WTC11 (cell line): Measurements from ENCODE around the gene CLDN8.

Source experiments
- FOXK1 ChIP-seq: sonication (generic); formaldehyde crosslinking; IDR thresholded peaks from 2 replicates; pipeline ENCODE4 v1.8.0; 2022; ENCODE audit warnings: mild to moderate bottlenecking, moderate library complexity, missing genetic modification reagents
- KAT7 ChIP-seq: sonication (generic); formaldehyde crosslinking; IDR thresholded peaks from 2 replicates; pipeline ENCODE4 v1.8.1; 2023; ENCODE audit warnings: missing genetic modification reagents, mild to moderate bottlenecking, borderline replicate concordance
- NFATC4 ChIP-seq: fragments of 250-450 bp; sonication (Bioruptor Pico); IDR thresholded peaks from 2 replicates; pipeline ENCODE4 v1.9.0; 2021; ENCODE audit warnings: mild to moderate bottlenecking
- NFE2L1 ChIP-seq: sonication (generic); formaldehyde crosslinking; IDR thresholded peaks from 2 replicates; pipeline ENCODE4 v1.8.1; 2023; ENCODE audit warnings: missing genetic modification reagents
- SMAD3 ChIP-seq: sonication (generic); formaldehyde crosslinking; IDR thresholded peaks from 2 replicates; pipeline ENCODE4 v1.8.0; 2022; ENCODE audit warnings: missing genetic modification reagents, mild to moderate bottlenecking, borderline replicate concordance
- TEAD4 ChIP-seq: sonication (generic); formaldehyde crosslinking; IDR thresholded peaks from 2 replicates; pipeline ENCODE4 v1.8.0; 2022; ENCODE audit warnings: mild to moderate bottlenecking, missing genetic modification reagents
- ZNF263 ChIP-seq: sonication (generic); formaldehyde crosslinking; IDR thresholded peaks from 2 replicates; pipeline ENCODE4 v1.8.1; 2022; ENCODE audit warnings: low read depth, mild to moderate bottlenecking, moderate library complexity, missing genetic modification reagents
- ZNF416 ChIP-seq: fragments of 250-450 bp; sonication (Bioruptor Pico); IDR thresholded peaks from 2 replicates; pipeline ENCODE4 v1.9.0; 2021; ENCODE audit warnings: mild to moderate bottlenecking, inconsistent platforms
- TF ChIP-seq, protein P1 (sequence below): sonication (generic); formaldehyde crosslinking; IDR thresholded peaks from 2 replicates; pipeline ENCODE4 v1.8.0; 2022; ENCODE audit warnings: mild to moderate bottlenecking, missing genetic modification reagents
- TF ChIP-seq, protein P2 (sequence below): fragments of 250-450 bp; sonication (Bioruptor Pico); IDR thresholded peaks from 2 replicates; pipeline ENCODE4 v2.1.2; 2022; ENCODE audit warnings: mild to moderate bottlenecking, moderate library complexity
- TF ChIP-seq, protein P3 (sequence below): fragments of 200-600 bp; IDR thresholded peaks from 2 replicates; pipeline ENCODE4 v1.8.0; 2022; ENCODE audit warnings: antibody characterized with exemption
- TF ChIP-seq, protein P4 (sequence below): sonication (generic); formaldehyde crosslinking; IDR thresholded peaks from 2 replicates; pipeline ENCODE4 v1.8.0; 2022; ENCODE audit warnings: mild to moderate bottlenecking, missing genetic modification reagents
- TF ChIP-seq, protein P5 (sequence below): sonication (generic); formaldehyde crosslinking; IDR thresholded peaks from 2 replicates; pipeline ENCODE4 v1.8.0; 2022; ENCODE audit warnings: mild to moderate bottlenecking, missing genetic modification reagents
- TF ChIP-seq, protein P6 (sequence below): sonication (generic); formaldehyde crosslinking; IDR thresholded peaks from 2 replicates; pipeline ENCODE4 v1.8.0; 2022; ENCODE audit warnings: missing genetic modification reagents

DNA sequence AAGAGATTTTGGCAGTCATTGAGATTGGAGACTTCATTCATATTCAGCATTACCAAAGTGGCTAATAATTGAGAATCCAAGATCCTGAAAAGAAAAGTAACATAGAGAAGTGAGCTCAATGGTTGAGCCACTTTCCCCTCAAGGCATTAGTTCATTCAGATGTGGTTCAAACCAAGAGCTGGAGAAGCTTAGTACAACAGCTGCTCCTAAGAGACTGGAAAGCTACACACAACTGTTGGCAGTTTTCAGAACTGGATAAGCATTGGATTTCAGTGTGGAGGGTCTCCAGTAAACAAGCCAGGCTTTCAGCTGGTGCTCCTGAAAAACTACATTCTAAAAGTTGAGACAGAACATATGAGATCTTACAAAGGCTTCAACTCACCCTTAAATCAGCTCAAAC lies 29.2 kb upstream of the CLDN8 start:
- TF ChIP-seq, protein P1, sequence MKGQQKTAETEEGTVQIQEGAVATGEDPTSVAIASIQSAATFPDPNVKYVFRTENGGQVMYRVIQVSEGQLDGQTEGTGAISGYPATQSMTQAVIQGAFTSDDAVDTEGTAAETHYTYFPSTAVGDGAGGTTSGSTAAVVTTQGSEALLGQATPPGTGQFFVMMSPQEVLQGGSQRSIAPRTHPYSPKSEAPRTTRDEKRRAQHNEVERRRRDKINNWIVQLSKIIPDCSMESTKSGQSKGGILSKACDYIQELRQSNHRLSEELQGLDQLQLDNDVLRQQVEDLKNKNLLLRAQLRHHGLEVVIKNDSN (CRISPR knock-in tag): no peak
- TF ChIP-seq, protein P2, sequence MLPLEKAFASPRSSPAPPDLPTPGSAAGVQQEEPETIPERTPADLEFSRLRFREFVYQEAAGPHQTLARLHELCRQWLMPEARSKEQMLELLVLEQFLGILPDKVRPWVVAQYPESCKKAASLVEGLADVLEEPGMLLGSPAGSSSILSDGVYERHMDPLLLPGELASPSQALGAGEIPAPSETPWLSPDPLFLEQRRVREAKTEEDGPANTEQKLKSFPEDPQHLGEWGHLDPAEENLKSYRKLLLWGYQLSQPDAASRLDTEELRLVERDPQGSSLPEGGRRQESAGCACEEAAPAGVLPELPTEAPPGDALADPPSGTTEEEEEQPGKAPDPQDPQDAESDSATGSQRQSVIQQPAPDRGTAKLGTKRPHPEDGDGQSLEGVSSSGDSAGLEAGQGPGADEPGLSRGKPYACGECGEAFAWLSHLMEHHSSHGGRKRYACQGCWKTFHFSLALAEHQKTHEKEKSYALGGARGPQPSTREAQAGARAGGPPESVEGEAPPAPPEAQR: no peak
- TF ChIP-seq, protein P3, sequence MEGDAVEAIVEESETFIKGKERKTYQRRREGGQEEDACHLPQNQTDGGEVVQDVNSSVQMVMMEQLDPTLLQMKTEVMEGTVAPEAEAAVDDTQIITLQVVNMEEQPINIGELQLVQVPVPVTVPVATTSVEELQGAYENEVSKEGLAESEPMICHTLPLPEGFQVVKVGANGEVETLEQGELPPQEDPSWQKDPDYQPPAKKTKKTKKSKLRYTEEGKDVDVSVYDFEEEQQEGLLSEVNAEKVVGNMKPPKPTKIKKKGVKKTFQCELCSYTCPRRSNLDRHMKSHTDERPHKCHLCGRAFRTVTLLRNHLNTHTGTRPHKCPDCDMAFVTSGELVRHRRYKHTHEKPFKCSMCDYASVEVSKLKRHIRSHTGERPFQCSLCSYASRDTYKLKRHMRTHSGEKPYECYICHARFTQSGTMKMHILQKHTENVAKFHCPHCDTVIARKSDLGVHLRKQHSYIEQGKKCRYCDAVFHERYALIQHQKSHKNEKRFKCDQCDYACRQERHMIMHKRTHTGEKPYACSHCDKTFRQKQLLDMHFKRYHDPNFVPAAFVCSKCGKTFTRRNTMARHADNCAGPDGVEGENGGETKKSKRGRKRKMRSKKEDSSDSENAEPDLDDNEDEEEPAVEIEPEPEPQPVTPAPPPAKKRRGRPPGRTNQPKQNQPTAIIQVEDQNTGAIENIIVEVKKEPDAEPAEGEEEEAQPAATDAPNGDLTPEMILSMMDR: no peak
- TF ChIP-seq TEAD4: no peak
- no peak for TF ChIP-seq SMAD3
- TF ChIP-seq, protein P4, sequence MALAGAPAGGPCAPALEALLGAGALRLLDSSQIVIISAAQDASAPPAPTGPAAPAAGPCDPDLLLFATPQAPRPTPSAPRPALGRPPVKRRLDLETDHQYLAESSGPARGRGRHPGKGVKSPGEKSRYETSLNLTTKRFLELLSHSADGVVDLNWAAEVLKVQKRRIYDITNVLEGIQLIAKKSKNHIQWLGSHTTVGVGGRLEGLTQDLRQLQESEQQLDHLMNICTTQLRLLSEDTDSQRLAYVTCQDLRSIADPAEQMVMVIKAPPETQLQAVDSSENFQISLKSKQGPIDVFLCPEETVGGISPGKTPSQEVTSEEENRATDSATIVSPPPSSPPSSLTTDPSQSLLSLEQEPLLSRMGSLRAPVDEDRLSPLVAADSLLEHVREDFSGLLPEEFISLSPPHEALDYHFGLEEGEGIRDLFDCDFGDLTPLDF (CRISPR knock-in tag): no peak
- no peak for TF ChIP-seq ZNF416 (CRISPR knock-in tag)
- TF ChIP-seq NFE2L1 (CRISPR knock-in tag): no peak
- no peak for TF ChIP-seq ZNF263 (CRISPR knock-in tag)
- TF ChIP-seq, protein P5, sequence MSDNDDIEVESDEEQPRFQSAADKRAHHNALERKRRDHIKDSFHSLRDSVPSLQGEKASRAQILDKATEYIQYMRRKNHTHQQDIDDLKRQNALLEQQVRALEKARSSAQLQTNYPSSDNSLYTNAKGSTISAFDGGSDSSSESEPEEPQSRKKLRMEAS (CRISPR knock-in tag): no peak
- no peak for TF ChIP-seq NFATC4 (CRISPR knock-in tag)
- TF ChIP-seq, protein P6, sequence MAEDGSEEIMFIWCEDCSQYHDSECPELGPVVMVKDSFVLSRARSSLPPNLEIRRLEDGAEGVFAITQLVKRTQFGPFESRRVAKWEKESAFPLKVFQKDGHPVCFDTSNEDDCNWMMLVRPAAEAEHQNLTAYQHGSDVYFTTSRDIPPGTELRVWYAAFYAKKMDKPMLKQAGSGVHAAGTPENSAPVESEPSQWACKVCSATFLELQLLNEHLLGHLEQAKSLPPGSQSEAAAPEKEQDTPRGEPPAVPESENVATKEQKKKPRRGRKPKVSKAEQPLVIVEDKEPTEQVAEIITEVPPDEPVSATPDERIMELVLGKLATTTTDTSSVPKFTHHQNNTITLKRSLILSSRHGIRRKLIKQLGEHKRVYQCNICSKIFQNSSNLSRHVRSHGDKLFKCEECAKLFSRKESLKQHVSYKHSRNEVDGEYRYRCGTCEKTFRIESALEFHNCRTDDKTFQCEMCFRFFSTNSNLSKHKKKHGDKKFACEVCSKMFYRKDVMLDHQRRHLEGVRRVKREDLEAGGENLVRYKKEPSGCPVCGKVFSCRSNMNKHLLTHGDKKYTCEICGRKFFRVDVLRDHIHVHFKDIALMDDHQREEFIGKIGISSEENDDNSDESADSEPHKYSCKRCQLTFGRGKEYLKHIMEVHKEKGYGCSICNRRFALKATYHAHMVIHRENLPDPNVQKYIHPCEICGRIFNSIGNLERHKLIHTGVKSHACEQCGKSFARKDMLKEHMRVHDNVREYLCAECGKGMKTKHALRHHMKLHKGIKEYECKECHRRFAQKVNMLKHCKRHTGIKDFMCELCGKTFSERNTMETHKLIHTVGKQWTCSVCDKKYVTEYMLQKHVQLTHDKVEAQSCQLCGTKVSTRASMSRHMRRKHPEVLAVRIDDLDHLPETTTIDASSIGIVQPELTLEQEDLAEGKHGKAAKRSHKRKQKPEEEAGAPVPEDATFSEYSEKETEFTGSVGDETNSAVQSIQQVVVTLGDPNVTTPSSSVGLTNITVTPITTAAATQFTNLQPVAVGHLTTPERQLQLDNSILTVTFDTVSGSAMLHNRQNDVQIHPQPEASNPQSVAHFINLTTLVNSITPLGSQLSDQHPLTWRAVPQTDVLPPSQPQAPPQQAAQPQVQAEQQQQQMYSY (CRISPR knock-in tag): no peak
- no peak for TF ChIP-seq FOXK1
- TF ChIP-seq KAT7 (CRISPR knock-in tag): no peak
